Nephron (organoid): ENCODE measurements around the gene TCHP.

Source experiments
- H3K27ac Mint-ChIP-seq, 3 experiments: 2 replicates each; pipeline ENCODE4 v1.8.0; 2020; ENCODE audit warnings: mixed read lengths in 3 of 3, mild to moderate bottlenecking in 2 of 3, moderate library complexity in 1 of 3
- H3K27me3 Mint-ChIP-seq: 2 replicates; pipeline ENCODE4 v1.8.0; 2021; ENCODE audit warnings: low read depth, mild to moderate bottlenecking, moderate library complexity, mixed read lengths
- H3K36me3 Mint-ChIP-seq: 2 replicates; pipeline ENCODE4 v1.8.0; 2020; ENCODE audit warnings: low read depth, mixed read lengths
- H3K4me1 Mint-ChIP-seq: 2 replicates; pipeline ENCODE4 v1.8.0; 2020; ENCODE audit warnings: mixed read lengths
- H3K4me3 Mint-ChIP-seq, 3 experiments: 2 replicates each; pipeline ENCODE4 v1.8.0; 2020; ENCODE audit warnings: mild to moderate bottlenecking in 3 of 3, mixed read lengths in 3 of 3, moderate library complexity in 2 of 3
- H3K9me3 Mint-ChIP-seq: 2 replicates; pipeline ENCODE4 v1.8.0; 2020; ENCODE audit warnings: mixed read lengths
- CTCF ChIP-seq, 3 experiments: fragments of 200-600 bp; sonication (generic); IDR thresholded peaks; one replicate each; pipeline ENCODE4 v1.5.0; 2021; ENCODE audit warnings: antibody characterized with exemption in 3 of 3; ENCODE audit not compliant: unreplicated experiment in 3 of 3

The TCHP gene

GRCh38 chr12:109931143-109931542 is 31.1 kb downstream of the TCHP start:
- Mint-ChIP-seq H3K36me3 (peaks cover 49% of the 10 kb centered on the region), H3K27ac (no peak overlapping the region), H3K9me3 (no peaks in the 10 kb centered on the region), H3K27me3 (no peaks in the 10 kb centered on the region), H3K4me3 (no peak overlapping the region), H3K4me1 (peaks cover 10% of the 10 kb centered on the region)
- TF ChIP-seq CTCF (IDR thresholded peaks at IDR 0.05; ENCODE audit: unreplicated experiment in 3 of 3), result no peak

GRCh38 chr12:109932878-109933503 is 32.9 kb downstream of the TCHP start:
- TF ChIP-seq CTCF (IDR thresholded peaks at IDR 0.05; ENCODE audit: unreplicated experiment in 3 of 3), result no peak
- H3K4me1 Mint-ChIP-seq, result peaks cover 10% of the 10 kb centered on the region
- no peaks in the 10 kb centered on the region for H3K9me3 Mint-ChIP-seq
- H3K36me3 Mint-ChIP-seq, result peaks cover 55% of the 10 kb centered on the region
- no peaks in the 10 kb centered on the region for H3K27me3 Mint-ChIP-seq
- no peak overlapping the region for H3K27ac Mint-ChIP-seq
- H3K4me3 Mint-ChIP-seq, result no peak overlapping the region

GRCh38 chr12:109934026-109934425 is 34.0 kb downstream of the TCHP start:
- Mint-ChIP-seq H3K9me3 (no peaks in the 10 kb centered on the region), H3K4me3 (no peak overlapping the region), H3K27ac (peak overlapping the region; percentile 41 to 81 (median 68)), H3K27me3 (no peaks in the 10 kb centered on the region), H3K36me3 (peaks cover 64% of the 10 kb centered on the region), H3K4me1 (peaks cover 10% of the 10 kb centered on the region)
- TF ChIP-seq CTCF (IDR thresholded peaks at IDR 0.05; ENCODE audit: unreplicated experiment in 3 of 3), result peak; percentile 32 to 47 (median 37)

GRCh38 chr12:109937371-109937770 is 37.3 kb downstream of the TCHP start:
- H3K27ac Mint-ChIP-seq, result peak overlapping the region; percentile 12 to 77 (median 63)
- H3K36me3 Mint-ChIP-seq, result peaks cover 51% of the 10 kb centered on the region
- no peaks in the 10 kb centered on the region for H3K9me3 Mint-ChIP-seq
- no peak for TF ChIP-seq CTCF (IDR thresholded peaks at IDR 0.05; ENCODE audit: unreplicated experiment in 3 of 3)
- no peak overlapping the region for H3K4me3 Mint-ChIP-seq
- H3K27me3 Mint-ChIP-seq, result no peaks in the 10 kb centered on the region
- H3K4me1 Mint-ChIP-seq, result peaks cover 11% of the 10 kb centered on the region

- peaks cover 9% of the 10 kb centered on the region for H3K4me1 Mint-ChIP-seq
- H3K9me3 Mint-ChIP-seq, result no peaks in the 10 kb centered on the region
- no peak overlapping the region for H3K27ac Mint-ChIP-seq
- no peak for TF ChIP-seq CTCF (IDR thresholded peaks at IDR 0.05; ENCODE audit: unreplicated experiment in 3 of 3)
- peaks cover 45% of the 10 kb centered on the region for H3K36me3 Mint-ChIP-seq
- no peak overlapping the region for H3K4me3 Mint-ChIP-seq
- no peaks in the 10 kb centered on the region for H3K27me3 Mint-ChIP-seq
Observed at GRCh38 chr12:109938947-109939346, 38.9 kb downstream of the TCHP start.

GRCh38 chr12:109939504-109939903 is 39.4 kb downstream of the TCHP start:
- Mint-ChIP-seq H3K27me3 (no peaks in the 10 kb centered on the region), H3K4me3 (no peak overlapping the region), H3K27ac (no peak overlapping the region), H3K36me3 (peaks cover 39% of the 10 kb centered on the region), H3K9me3 (no peaks in the 10 kb centered on the region), H3K4me1 (peaks cover 9% of the 10 kb centered on the region)
- no peak for TF ChIP-seq CTCF (IDR thresholded peaks at IDR 0.05; ENCODE audit: unreplicated experiment in 3 of 3)
